ENCODE measurements around the gene TOP3A. TPM values are rescaled to one million over a fixed set of nuclear protein-coding genes. Genes with fewer than 3 reads are reported as not detected.

Gene TOP3A
- total RNA-seq, 2 donors from 2014 or later, result 60.4 to 67.4 TPM

DNA sequence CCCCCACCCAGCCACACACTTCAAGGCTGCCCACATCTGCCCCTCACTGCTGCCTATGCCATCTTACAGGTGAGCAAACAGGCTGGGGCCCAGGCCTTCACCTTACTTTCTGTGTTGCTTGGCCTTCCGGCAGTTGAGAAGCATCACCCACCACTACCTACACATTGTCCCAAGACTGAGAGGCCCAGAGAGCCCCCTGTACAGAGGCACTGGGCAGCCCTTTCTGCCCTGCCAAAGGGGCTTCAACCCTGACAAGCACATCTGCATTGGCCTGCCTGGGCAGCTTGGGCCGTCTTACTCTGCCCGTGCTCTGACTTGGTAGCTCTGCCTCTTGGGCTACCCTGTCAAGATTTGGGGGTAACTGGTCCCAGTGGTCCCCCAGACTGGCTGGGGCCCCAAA lies 53.1 kb downstream of the TOP3A start:
- Mint-ChIP-seq H3K36me3 (ENCODE audit: low read depth) (peaks cover 14% of the 10 kb centered on the region), H3K27me3 (ENCODE audit: insufficient read depth) (no peaks in the 10 kb centered on the region), H3K27ac (peak overlapping the region; percentile 72), H3K4me3 (peak overlapping the region; percentile 92), H3K9me3 (no peaks in the 10 kb centered on the region), H3K4me1 (peaks cover 22% of the 10 kb centered on the region)
- H3K4me1 ChIP-seq (ENCODE audit: control insufficient read depth, insufficient read depth, low read length), result peaks cover 14% of the 10 kb centered on the region
- H3K4me3 ChIP-seq (ENCODE audit: low read length), result peak overlapping the region; percentile 90
- H3K9ac ChIP-seq (ENCODE audit: extremely low read depth, low read length, poor library complexity, severe bottlenecking), result peak overlapping the region; percentile 97
- no peaks in the 10 kb centered on the region for H3K9me3 ChIP-seq (ENCODE audit: control insufficient read depth, low read length)
- no peak overlapping the region for H3K27ac ChIP-seq (ENCODE audit: low read depth, low read length)
- TF ChIP-seq, protein P1, sequence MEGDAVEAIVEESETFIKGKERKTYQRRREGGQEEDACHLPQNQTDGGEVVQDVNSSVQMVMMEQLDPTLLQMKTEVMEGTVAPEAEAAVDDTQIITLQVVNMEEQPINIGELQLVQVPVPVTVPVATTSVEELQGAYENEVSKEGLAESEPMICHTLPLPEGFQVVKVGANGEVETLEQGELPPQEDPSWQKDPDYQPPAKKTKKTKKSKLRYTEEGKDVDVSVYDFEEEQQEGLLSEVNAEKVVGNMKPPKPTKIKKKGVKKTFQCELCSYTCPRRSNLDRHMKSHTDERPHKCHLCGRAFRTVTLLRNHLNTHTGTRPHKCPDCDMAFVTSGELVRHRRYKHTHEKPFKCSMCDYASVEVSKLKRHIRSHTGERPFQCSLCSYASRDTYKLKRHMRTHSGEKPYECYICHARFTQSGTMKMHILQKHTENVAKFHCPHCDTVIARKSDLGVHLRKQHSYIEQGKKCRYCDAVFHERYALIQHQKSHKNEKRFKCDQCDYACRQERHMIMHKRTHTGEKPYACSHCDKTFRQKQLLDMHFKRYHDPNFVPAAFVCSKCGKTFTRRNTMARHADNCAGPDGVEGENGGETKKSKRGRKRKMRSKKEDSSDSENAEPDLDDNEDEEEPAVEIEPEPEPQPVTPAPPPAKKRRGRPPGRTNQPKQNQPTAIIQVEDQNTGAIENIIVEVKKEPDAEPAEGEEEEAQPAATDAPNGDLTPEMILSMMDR (conservative IDR thresholded peaks at IDR 0.05), result no peak
- no peaks in the 10 kb centered on the region for H3K27me3 ChIP-seq (ENCODE audit: control insufficient read depth, insufficient read depth, low read length, poor library complexity, severe bottlenecking)
- DNase-seq, result no peak
- H3K36me3 ChIP-seq (ENCODE audit: control insufficient read depth, insufficient read depth, low read length), result peaks cover 27% of the 10 kb centered on the region
- 94% methylated on average over 2 to 3 of the region's 3 CpGs for WGBS, 2 experiments (ENCODE audit: insufficient coverage in 1 of 2, insufficient read length in 1 of 2)

GRCh38 chr17:18261146-18261515 lies 53.7 kb downstream of the TOP3A start:
- Histone ChIP-seq H3K4me3 (ENCODE audit: low read length) (peak overlapping the region; percentile 90), H3K9ac (ENCODE audit: extremely low read depth, low read length, poor library complexity, severe bottlenecking) (peak overlapping the region; percentile 97), H3K27me3 (ENCODE audit: control insufficient read depth, insufficient read depth, low read length, poor library complexity, severe bottlenecking) (no peaks in the 10 kb centered on the region), H3K36me3 (ENCODE audit: control insufficient read depth, insufficient read depth, low read length) (peaks cover 31% of the 10 kb centered on the region), H3K4me1 (ENCODE audit: control insufficient read depth, insufficient read depth, low read length) (peaks cover 14% of the 10 kb centered on the region), H3K9me3 (ENCODE audit: control insufficient read depth, low read length) (no peaks in the 10 kb centered on the region), H3K27ac (ENCODE audit: low read depth, low read length) (no peak overlapping the region)
- Mint-ChIP-seq H3K36me3 (ENCODE audit: low read depth) (peaks cover 18% of the 10 kb centered on the region), H3K9me3 (no peaks in the 10 kb centered on the region), H3K4me1 (peaks cover 22% of the 10 kb centered on the region), H3K27me3 (ENCODE audit: insufficient read depth) (no peaks in the 10 kb centered on the region), H3K27ac (peak overlapping the region; percentile 92), H3K4me3 (peak overlapping the region; percentile 92)
- DNase-seq, result peak; percentile 81
- TF ChIP-seq, protein P1 (conservative IDR thresholded peaks at IDR 0.05), result no peak
- 11 to 14% methylated on average over 13 to 16 of the region's 16 CpGs for WGBS, 2 experiments (ENCODE audit: insufficient coverage in 1 of 2, insufficient read length in 1 of 2)

DNA sequence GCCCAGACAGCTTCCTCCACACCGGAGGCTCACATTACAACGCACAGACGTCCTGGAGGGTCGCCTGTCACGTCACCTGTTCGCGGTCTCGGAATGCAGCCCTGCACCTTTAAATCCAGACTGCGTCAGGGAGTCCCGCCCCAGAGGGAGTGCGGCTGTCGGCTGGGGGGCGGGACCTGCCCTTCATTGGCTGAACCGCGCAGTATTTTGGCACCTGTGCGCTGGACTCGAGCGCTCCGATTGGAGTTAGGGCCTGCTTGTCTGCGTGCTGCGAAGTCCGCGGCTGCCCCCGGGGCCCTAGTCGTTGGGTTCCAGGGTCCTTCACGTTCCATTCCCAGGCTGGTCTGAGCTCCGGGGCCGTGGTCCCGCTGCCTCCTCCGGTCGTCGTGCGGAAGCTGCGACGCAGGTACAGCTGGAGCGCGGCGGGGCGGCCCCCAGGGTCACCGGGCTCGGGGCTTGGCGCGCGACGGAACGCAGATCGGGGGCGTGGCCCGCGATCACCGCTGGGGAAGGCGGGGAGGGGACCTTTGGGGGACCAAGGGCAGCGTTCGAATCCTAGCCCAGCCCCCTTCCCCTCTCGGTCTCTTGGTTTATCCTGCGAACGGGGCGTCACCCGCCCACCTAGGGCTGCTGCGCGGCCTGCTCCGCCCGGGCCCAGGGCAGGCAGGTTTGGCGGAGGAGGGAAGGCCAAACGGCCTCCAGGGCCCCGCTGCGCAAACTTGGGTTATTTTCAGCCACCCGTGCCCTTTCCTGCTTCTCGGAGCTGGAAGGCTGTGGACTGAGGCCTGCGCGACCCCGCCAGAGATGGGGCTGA lies 54.3 kb downstream of the TOP3A start, which contains the start of gene MIEF2:
Gene MIEF2, plus strand, starts transcription at position 331 of the 814 bp plus-strand sequence. CDS start 2,059 bp downstream, outside the sequence.
- Histone ChIP-seq H3K4me3 (ENCODE audit: low read length) (peak within 1 kb of the TSS; percentile 90), H3K36me3 (ENCODE audit: control insufficient read depth, insufficient read depth, low read length) (peaks cover 37% of the 10 kb centered on the region), H3K9me3 (ENCODE audit: control insufficient read depth, low read length) (no peaks in the 10 kb centered on the region), H3K9ac (ENCODE audit: extremely low read depth, low read length, poor library complexity, severe bottlenecking) (peak within 1 kb of the TSS; percentile 97), H3K27me3 (ENCODE audit: control insufficient read depth, insufficient read depth, low read length, poor library complexity, severe bottlenecking) (no peaks in the 10 kb centered on the region), H3K4me1 (ENCODE audit: control insufficient read depth, insufficient read depth, low read length) (peaks cover 14% of the 10 kb centered on the region), H3K27ac (ENCODE audit: low read depth, low read length) (no peak within 1 kb of the TSS)
- Mint-ChIP-seq H3K27me3 (ENCODE audit: insufficient read depth) (no peaks in the 10 kb centered on the region), H3K27ac (peak within 1 kb of the TSS; percentile 95), H3K4me3 (peak within 1 kb of the TSS; percentile 92), H3K4me1 (peaks cover 22% of the 10 kb centered on the region), H3K36me3 (ENCODE audit: low read depth) (peaks cover 20% of the 10 kb centered on the region), H3K9me3 (no peaks in the 10 kb centered on the region)
- 1% methylated on average over 33 to 72 of the region's 72 CpGs for WGBS, 2 experiments (ENCODE audit: insufficient coverage in 1 of 2, insufficient read length in 1 of 2)
- peak; percentile 100 for DNase-seq
- TF ChIP-seq, protein P1 (conservative IDR thresholded peaks at IDR 0.05), result no peak

Data from endodermal cell (in vitro differentiated cells).